ENCODE data around the gene RHOF. TPM values are rescaled to one million over a fixed set of nuclear protein-coding genes. Genes with fewer than 3 reads are reported as not detected.

The RHOF gene
- total and polyA plus RNA-seq, 2 of the 13 experiments (the other 11 are each of a cell fraction or from before 2014, with no cell fraction given), result 14.6 to 32.2 TPM

DNA sequence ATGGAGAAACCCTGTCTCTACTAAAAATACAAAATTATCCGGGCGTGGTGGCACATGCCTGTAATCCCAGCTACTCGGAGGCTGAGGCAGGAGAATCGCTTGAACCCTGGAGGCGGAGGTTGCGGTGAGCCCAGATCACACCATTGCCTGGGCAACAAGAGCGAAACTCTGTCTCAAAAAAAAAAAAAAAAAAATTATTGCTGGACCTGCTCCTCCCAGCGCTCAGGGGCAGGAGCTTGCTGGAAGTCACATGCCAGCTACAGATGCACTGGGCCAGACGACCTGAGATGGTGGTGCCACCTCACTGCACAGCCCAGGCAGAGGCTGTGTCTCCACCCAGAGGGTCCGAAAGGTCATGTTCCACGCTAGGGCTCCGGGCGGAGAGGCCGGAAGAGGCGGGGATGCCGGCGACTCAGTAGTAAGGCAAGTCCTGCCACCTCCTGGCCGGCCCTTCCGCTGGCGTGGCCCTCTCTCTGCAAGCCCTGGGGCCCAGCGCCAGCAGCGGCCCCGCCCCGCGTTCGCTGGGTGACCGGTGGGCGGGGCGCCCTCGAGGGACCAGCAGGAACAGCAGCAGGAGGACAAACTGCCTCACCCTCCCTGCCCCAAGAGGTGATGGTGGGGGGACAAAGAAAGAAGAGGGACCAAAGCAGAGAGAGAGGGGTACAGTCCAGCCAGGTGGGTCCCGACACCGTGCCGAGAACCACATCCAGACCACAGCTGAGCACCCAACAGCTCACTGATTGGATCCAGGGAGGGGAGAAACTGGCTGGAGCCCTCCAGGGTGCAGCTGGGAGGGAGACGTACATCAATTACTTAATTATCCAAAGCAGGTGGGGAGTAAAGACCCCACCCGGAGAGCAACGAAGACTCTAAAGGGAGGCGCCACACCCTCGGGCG, 3.6 kb upstream of the RHOF start (continued):
- TF ChIP-seq, protein P1, sequence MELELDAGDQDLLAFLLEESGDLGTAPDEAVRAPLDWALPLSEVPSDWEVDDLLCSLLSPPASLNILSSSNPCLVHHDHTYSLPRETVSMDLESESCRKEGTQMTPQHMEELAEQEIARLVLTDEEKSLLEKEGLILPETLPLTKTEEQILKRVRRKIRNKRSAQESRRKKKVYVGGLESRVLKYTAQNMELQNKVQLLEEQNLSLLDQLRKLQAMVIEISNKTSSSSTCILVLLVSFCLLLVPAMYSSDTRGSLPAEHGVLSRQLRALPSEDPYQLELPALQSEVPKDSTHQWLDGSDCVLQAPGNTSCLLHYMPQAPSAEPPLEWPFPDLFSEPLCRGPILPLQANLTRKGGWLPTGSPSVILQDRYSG (CRISPR knock-in tag; IDR thresholded peaks at IDR 0.05), result no peak; the same call in 1 of the 2 replicates
- TF ChIP-seq NR2C2 (CRISPR knock-in tag; IDR thresholded peaks at IDR 0.05; ENCODE audit: borderline replicate concordance) (peak; percentile 85), ZNF160 (CRISPR knock-in tag; IDR thresholded peaks at IDR 0.05) (no peak), ONECUT2 (CRISPR knock-in tag; IDR thresholded peaks at IDR 0.05) (no peak), ZNF143 (CRISPR knock-in tag; IDR thresholded peaks at IDR 0.05) (no peak; the same call in 1 of the 2 replicates), MIXL1 (CRISPR knock-in tag; IDR thresholded peaks at IDR 0.05) (0 out of 2 replicates have a peak, but pooled peaks have one; percentile 19), ZNF383 (CRISPR knock-in tag; IDR thresholded peaks at IDR 0.05; ENCODE audit: borderline replicate concordance) (no peak), ZSCAN31 (CRISPR knock-in tag; IDR thresholded peaks at IDR 0.05; ENCODE audit: low read depth) (peak; percentile 52; the same call in 1 of the 2 replicates), CBX2 (IDR thresholded peaks at IDR 0.05; ENCODE audit: low read depth, low read length) (no peak), CBX2 (CRISPR knock-in tag; IDR thresholded peaks at IDR 0.05; ENCODE audit: low read depth) (no peak), ZNF569 (CRISPR knock-in tag; IDR thresholded peaks at IDR 0.05; ENCODE audit: borderline replicate concordance) (no peak), FOXA3 (CRISPR knock-in tag; IDR thresholded peaks at IDR 0.05) (peak; percentile 60), JUNB (CRISPR knock-in tag; IDR thresholded peaks at IDR 0.05; ENCODE audit: borderline replicate concordance) (no peak), ATF1 (CRISPR knock-in tag; IDR thresholded peaks at IDR 0.05) (no peak), ZNF432 (CRISPR knock-in tag; IDR thresholded peaks at IDR 0.05; ENCODE audit: borderline replicate concordance) (no peak), ZNF343 (CRISPR knock-in tag; IDR thresholded peaks at IDR 0.05) (0 out of 2 replicates have a peak, but pooled peaks have one; percentile 49), ZSCAN20 (CRISPR knock-in tag; IDR thresholded peaks at IDR 0.05; ENCODE audit: borderline replicate concordance) (no peak), RBM22 (optimal IDR thresholded peaks at IDR 0.05; ENCODE audit: low read length) (peak; percentile 15), KLF16 (CRISPR knock-in tag; IDR thresholded peaks at IDR 0.05) (peak in 1 of 2 experiments; percentile 93; a peak in 2 of 4 replicates)
- TF ChIP-seq, protein P2, sequence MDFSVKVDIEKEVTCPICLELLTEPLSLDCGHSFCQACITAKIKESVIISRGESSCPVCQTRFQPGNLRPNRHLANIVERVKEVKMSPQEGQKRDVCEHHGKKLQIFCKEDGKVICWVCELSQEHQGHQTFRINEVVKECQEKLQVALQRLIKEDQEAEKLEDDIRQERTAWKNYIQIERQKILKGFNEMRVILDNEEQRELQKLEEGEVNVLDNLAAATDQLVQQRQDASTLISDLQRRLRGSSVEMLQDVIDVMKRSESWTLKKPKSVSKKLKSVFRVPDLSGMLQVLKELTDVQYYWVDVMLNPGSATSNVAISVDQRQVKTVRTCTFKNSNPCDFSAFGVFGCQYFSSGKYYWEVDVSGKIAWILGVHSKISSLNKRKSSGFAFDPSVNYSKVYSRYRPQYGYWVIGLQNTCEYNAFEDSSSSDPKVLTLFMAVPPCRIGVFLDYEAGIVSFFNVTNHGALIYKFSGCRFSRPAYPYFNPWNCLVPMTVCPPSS (IDR thresholded peaks at IDR 0.05), result no peak
- TF ChIP-seq, protein P3, sequence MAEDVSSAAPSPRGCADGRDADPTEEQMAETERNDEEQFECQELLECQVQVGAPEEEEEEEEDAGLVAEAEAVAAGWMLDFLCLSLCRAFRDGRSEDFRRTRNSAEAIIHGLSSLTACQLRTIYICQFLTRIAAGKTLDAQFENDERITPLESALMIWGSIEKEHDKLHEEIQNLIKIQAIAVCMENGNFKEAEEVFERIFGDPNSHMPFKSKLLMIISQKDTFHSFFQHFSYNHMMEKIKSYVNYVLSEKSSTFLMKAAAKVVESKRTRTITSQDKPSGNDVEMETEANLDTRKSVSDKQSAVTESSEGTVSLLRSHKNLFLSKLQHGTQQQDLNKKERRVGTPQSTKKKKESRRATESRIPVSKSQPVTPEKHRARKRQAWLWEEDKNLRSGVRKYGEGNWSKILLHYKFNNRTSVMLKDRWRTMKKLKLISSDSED (CRISPR knock-in tag; IDR thresholded peaks at IDR 0.05), result no peak
- TF ChIP-seq, protein P4, sequence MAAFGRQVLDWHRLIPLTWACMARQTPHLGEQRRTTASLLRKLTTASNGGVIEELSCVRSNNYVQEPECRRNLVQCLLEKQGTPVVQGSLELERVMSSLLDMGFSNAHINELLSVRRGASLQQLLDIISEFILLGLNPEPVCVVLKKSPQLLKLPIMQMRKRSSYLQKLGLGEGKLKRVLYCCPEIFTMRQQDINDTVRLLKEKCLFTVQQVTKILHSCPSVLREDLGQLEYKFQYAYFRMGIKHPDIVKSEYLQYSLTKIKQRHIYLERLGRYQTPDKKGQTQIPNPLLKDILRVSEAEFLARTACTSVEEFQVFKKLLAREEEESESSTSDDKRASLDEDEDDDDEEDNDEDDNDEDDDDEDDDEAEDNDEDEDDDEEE (CRISPR knock-in tag; IDR thresholded peaks at IDR 0.05), result peak; percentile 53; the same call in 1 of the 2 replicates
- TF ChIP-seq, protein P5, sequence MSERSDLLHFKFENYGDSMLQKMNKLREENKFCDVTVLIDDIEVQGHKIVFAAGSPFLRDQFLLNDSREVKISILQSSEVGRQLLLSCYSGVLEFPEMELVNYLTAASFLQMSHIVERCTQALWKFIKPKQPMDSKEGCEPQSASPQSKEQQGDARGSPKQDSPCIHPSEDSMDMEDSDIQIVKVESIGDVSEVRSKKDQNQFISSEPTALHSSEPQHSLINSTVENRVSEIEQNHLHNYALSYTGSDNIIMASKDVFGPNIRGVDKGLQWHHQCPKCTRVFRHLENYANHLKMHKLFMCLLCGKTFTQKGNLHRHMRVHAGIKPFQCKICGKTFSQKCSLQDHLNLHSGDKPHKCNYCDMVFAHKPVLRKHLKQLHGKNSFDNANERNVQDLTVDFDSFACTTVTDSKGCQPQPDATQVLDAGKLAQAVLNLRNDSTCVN (CRISPR knock-in tag; IDR thresholded peaks at IDR 0.05; ENCODE audit: borderline replicate concordance), result peak; percentile 17; the same call in 1 of the 2 replicates
- TF ChIP-seq, protein P6, sequence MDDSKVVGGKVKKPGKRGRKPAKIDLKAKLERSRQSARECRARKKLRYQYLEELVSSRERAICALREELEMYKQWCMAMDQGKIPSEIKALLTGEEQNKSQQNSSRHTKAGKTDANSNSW (CRISPR knock-in tag; IDR thresholded peaks at IDR 0.05; ENCODE audit: borderline replicate concordance), result no peak

All from HepG2 (cell line).